Activated CD8-positive, alpha-beta memory T cell treated with anti-CD3 and anti-CD28 coated beads, Interleukin-2, amount 50 U/mL, for 1 hour (primary cell): ENCODE results near the gene MYBPC3.
"Not testable (repeated sequence)": the region's sequence is repeated elsewhere in the genome, so short reads cannot be mapped to it uniquely, and the experiment has no call there.

Experiments
- DNase-seq: peaks from one replicate; pipeline ENCODE4 v3.0.0-alpha.2; 2020; ENCODE audit errors: extremely low read depth

MYBPC3 gene

DNA sequence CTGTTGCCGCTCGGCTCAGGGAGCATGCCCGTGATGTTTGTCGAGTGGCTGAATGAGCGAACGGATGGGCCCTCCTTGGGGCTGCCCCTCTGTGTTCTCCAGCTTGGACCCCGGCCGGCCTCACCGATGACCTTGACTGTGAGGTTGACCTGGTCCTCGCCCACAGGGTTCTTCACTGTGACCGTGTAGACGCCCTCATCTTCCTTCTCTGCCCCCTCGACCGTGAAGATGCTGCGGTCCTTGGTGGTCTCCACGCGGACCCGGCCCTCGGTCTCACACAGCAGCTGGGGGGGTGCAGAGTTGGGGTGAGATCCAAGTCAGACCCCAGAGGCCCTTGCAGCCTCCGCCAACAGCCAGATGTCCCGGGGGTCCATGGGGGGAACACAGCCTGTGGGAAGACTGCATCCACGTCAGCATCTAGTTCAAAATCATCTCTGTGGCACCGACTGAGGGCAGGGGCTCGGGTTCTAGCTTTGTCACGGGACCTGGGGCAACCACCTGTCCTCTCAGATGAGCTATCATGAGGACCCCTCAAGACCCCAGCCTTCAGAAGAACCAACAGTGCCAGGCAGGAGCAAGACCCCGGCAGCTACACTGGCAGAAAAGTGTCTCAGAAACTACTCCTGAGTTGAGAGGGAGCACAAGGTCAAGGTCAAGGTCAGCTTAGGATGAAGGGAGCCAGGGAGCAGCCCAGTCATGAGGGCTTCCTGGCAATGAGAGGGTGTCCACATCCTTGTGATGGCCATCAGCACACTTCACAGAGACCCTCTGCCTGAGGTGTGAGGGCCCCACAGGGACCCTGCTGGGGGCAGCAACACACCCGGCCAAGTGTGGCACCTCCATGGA is 13.9 kb downstream of the MYBPC3 start:
- no peak for DNase-seq

- no peak for DNase-seq
Observed at GRCh38 chr11:47337229-47337924, 15.1 kb downstream of the MYBPC3 start.

- DNase-seq: no peak
Observed at GRCh38 chr11:47336595-47336994, 15.9 kb downstream of the MYBPC3 start.

DNA sequence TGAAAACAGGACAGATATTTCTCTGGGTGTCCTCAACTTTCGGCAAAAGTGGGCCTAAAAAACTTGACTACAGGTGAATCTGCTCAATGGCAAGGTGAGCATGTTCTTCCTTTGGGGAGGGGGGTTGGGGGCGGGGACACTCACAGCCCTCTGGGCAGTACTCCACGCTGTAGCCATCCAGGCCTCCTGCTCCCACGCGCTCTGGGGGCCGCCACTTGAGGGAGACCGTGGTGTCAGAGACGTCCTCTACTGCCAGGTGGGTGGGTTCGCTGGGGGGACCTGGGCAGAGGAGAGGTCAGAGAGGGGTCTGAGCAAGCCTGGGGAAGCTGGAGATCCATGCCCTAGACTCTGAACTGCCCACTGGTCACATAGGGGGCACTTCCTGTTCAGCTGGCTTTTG is 16.8 kb downstream of the MYBPC3 start:
- no peak for DNase-seq

DNA sequence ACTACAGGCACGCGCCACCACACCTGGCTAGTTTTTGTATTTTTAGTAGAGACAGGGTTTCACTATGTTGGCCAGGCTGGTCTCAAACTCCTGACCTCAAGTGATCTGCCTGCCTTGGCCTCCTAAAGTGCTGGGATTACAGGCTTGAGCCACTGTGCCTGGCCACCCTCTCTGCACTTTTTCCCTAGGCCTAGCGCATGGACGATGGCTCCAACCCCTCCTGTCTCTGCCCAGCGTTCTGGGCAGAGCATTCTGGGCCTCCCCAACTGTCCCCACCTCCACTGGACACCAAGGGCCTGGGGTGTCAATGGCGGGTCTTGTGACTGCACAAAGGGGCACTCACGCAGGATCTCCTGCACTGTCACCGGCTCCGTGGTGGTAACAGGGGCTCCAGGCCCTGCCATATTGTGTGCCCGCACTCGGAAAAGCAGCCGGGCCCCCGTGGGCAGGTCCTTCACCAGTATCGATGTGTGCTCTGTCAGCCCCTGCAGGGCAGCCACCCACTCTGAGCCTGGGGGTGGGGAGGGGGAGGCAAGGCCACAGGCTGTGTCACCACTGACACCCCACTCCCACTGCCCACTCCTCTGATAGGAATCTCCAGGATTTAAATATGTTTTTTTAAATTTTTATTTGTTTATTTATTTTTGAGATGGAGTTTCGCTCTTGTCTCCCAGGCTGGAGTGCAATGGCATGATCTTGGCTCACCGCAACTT is 17.6 kb downstream of the MYBPC3 start:
- DNase-seq: not testable (repeated sequence)

- no peak for DNase-seq
Observed at GRCh38 chr11:47333886-47334443, 18.5 kb downstream of the MYBPC3 start.

GRCh38 chr11:47333526-47333845 is 19.0 kb downstream of the MYBPC3 start:
- DNase-seq: no peak

DNA sequence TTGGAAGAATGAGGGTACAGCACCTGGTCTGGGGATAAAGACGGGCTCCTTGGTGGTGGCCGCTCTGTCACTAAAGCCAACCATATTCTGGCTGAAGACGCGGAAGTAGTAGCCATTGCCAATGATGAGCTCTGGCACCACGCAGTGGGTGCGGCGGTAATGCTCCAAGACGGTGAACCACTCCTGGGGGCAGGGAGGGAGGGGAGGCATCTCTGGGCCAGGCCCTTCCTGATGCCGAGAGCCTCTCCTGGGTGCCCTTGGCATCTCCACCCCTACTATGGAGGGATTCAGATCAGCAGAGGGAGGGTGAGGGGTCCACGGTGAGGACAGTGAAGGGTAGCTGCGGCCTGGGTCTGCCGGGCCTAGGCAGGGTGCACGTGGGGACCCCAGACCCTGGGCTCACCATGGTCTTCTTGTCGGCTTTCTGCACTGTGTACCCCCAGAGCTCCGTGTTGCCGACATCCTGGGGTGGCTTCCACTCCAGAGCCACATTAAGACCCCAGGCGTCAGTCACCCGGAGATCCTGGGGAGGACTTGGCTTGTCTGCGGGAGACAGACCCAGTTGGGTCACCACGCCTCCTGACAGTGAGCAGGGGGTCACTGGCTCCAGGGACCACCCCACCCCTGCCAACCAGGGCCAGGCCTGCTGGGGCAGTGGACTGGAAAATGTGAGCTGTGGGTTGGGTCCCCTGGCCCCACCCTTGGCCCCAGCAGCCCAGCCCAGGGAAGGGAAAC is 19.5 kb downstream of the MYBPC3 start:
- no peak for DNase-seq

- DNase-seq: no peak
Observed at GRCh38 chr11:47332303-47332711, 20.2 kb downstream of the MYBPC3 start.

GRCh38 chr11:47331454-47332302 is 20.8 kb downstream of the MYBPC3 start:
- DNase-seq: no peak

GRCh38 chr11:47329987-47330931 is 22.2 kb downstream of the MYBPC3 start:
- DNase-seq: no peak

DNA sequence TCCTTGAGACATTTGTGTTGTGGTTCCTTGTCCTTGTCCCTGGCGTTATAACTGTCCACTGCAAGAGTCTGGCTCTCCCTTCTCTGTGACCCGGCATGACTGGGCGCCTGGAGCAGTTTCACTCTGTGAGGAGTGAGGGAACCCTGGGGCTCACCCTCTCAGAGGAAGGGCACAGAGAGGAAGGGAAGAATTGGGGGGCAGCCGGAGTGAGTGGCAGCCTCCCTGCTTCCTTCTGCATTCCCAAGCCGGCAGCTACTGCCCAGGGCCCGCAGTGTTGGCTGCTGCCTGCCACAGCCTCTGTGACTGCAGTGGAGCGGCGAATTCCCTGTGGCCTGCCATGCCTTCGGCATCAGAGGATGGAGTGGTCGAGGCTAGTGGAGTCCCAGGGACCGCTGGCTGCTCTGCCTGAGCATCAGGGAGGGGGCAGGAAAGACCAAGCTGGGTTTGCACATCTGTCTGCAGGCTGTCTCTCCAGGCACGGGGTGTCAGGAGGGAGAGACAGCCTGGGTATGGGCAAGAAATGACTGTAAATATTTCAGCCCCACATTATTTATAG is 23.0 kb downstream of the MYBPC3 start:
- no peak for DNase-seq

DNA sequence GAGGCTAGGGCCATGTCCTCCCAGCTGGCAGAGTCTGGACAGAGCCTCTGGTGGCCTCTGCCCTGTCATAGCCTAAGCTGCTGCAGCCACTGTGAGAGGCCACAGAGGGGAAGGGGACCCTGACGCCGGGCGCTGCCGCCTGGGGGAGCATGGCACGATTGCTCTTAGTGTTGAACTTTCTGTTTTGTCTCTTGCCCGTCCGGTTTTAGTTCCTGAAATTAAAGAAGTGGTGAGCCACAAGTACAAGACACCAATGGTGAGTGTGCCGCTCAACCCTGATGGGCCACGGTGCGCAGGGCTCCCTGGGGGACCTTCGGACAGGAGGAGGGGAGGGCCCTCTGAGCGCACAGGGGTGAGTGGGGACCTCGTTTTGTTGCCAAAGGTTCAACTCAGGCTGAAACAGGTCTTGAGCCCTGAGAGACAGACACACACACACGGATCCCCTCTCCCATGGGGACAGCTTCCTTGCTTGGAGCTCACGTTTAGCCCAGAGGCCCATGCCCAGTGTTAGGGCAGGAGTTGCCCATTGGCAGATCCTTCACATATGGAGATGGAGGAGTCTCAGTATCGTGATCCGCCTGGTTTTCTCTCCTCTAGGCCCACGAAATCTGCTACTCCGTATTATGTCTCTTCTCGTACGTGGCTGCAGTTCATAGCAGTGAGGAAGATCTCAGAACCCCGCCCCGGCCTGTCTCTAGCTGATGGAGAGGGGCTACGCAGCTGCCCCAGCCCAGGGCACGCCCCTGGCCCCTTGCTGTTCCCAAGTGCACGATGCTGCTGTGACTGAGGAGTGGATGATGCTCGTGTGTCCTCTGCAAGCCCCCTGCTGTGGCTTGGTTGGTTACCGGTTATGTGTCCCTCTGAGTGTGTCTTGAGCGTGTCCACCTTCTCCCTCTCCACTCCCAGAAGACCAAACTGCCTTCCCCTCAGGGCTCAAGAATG is 23.8 kb downstream of the MYBPC3 start:
- DNase-seq: no peak

- no peak for DNase-seq
Observed at GRCh38 chr11:47327949-47328348, 24.6 kb downstream of the MYBPC3 start.

- DNase-seq: no peak
Observed at GRCh38 chr11:47327025-47327424, 25.5 kb downstream of the MYBPC3 start.

DNA sequence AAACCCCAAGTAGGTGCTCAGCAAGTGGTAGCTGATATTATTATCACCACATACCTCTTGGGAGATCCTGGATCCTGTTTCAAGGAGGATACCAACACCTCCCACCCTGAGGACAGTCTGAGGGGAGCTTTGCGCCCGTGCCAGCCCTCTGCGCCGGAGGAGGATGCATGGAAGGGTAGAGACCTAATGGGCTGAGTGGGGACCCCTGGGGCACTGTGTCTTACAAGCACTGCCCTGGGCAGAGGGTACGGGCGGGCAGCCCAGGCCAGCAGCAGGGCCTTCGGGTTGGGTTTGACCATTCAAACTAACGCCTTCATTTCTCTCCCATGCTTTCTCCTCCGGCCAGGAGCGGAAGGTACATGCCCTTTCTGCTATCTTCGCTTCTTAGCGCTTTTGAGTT is 26.3 kb downstream of the MYBPC3 start:
- no peak for DNase-seq

DNA sequence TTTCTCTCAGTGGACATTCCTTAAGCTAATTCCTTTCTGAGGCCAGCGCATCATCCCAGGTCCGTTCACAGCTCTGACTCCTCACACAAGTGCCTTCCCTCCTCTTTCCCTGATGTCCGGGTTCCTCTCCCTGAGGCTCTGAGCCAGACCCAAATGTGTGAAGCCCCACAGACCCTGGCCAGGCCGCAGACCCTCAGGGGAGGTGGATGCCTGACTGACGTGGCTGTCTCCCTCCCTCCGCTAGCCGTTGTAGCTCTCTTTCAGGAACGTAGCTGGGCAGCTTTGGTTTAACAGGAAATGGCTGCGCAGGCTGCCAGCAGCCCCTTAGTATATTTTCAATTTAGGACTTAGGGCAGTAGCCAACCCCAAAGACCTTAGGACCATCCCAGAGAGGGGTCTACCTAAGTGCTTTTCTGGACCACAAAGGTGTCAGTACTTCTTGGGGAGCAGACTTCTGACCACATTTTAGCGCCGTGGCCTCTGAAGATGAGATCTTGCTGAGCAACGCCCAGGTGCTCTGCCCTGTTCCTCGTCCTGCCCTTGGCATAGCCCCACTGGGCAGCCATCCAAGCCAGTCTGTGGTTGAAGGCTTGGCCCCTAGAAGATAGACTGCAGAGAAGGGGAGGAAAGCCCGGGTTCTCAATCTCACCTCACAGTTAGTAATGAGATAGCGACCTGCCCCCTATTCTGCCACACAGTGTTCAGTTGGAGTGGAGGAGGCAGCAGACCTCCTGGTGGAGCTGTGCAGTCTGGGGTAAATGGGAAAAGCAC is 27.0 kb downstream of the MYBPC3 start:
- DNase-seq: no peak
